Measurements from ENCODE around the gene SEC31B. TPM values are rescaled to one million over a fixed set of nuclear protein-coding genes. Genes with fewer than 3 reads are reported as not detected.

Gene SEC31B
- total RNA-seq, 2 experiments from 2014 or later, result 202 to 208 TPM

DNA sequence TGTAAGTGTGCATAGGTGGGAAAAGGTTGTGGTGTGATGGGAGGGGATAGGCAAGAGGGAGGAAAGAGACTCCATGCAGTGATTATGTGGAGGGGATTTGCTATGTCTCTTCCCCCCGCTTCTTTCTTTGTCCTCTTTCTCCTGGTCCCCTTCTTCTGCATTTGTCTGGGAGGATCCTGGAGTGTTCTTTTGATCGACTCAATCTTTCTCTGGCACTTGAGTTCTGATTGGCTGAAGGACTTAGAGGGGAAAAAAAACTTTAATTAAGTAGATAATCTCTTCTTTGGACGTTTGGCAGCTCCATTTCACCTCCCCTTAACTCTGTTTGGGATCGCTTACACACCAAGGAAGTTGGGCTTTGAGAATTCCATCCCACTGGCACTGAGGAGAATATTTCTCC, 57.0 kb downstream of the SEC31B start, which contains the start of gene WNT8B:
TSS of gene WNT8B (plus strand) at position 301 of the 400 bp plus-strand sequence. CDS start 160 bp downstream, outside the sequence.
- DNase-seq, result no peak
- Mint-ChIP-seq H3K27ac (no peak within 1 kb of the TSS), H3K4me3 (no peak within 1 kb of the TSS), H3K27me3 (peaks cover 10% of the 10 kb centered on the region), H3K9me3 (no peaks in the 10 kb centered on the region), H3K36me3 (ENCODE audit: low read depth) (peaks cover 7% of the 10 kb centered on the region), H3K4me1 (no peaks in the 10 kb centered on the region)
- CTCF ChIA-PET, result interaction anchor here (1.2 kb wide), 1 partner anchor 18 kb away, joined by 3 read pairs; no protein-coding TSS in a partner anchor
- POLR2A ChIA-PET, result no interaction called here

DNA sequence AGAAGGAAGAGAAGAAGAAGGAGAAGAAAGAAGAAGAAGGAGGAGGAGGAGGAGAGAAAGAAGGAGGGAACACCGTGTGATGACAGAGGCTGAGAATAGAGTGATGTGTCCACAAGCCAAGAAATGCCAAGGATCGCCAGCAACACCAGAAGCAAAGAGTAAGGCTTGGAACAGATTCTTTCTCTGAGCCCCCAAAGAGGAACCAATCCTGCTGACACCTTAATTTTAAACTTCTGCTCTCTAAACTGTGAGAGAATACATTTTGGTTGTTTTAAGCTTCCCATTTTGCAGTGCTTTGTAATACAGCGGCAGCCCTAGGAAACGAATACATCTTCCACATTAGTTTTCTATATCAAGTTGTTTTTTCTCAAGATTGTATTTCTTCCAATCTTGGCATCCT, 70.7 kb downstream of the SEC31B start:
- no peak overlapping the region for H3K27ac Mint-ChIP-seq
- no peaks in the 10 kb centered on the region for H3K9me3 Mint-ChIP-seq
- CTCF ChIA-PET, result no interaction called here
- no peaks in the 10 kb centered on the region for H3K4me1 Mint-ChIP-seq
- DNase-seq, result no peak
- POLR2A ChIA-PET, result interaction anchor here (0.5 kb wide), 1 partner anchor 56 kb away, joined by 4 read pairs; no protein-coding TSS in a partner anchor
- H3K27me3 Mint-ChIP-seq, result peaks cover 6% of the 10 kb centered on the region
- H3K36me3 Mint-ChIP-seq (ENCODE audit: low read depth), result no peaks in the 10 kb centered on the region
- no peak overlapping the region for H3K4me3 Mint-ChIP-seq

DNA sequence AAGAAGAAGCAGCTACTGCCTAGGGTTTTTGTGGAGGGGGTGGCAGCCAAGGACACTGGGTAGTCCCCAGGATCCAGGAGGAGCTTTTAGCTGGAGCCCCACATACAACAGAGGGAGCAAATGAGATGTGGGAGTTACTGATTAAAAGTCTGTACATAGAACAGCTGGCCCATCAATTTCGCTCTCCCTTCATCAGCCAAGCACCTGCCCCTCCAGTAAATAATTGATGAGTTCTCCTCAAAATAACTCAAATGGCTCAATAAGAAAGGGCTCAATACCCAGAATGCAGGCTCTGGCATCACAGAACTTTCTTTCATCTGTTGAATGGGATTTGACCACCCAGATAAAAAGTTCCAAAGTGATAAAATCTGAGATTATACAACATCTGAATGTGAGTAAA, 72.0 kb downstream of the SEC31B start:
- no peaks in the 10 kb centered on the region for H3K9me3 Mint-ChIP-seq
- POLR2A ChIA-PET, result no interaction called here
- no peak overlapping the region for H3K4me3 Mint-ChIP-seq
- H3K27ac Mint-ChIP-seq, result no peak overlapping the region
- CTCF ChIA-PET, result interaction anchor here (1.3 kb wide), 1 partner anchor 13 kb away, joined by 4 read pairs; no protein-coding TSS in a partner anchor
- no peak for DNase-seq
- H3K4me1 Mint-ChIP-seq, result no peaks in the 10 kb centered on the region
- peaks cover 6% of the 10 kb centered on the region for H3K27me3 Mint-ChIP-seq
- no peaks in the 10 kb centered on the region for H3K36me3 Mint-ChIP-seq (ENCODE audit: low read depth)

DNA sequence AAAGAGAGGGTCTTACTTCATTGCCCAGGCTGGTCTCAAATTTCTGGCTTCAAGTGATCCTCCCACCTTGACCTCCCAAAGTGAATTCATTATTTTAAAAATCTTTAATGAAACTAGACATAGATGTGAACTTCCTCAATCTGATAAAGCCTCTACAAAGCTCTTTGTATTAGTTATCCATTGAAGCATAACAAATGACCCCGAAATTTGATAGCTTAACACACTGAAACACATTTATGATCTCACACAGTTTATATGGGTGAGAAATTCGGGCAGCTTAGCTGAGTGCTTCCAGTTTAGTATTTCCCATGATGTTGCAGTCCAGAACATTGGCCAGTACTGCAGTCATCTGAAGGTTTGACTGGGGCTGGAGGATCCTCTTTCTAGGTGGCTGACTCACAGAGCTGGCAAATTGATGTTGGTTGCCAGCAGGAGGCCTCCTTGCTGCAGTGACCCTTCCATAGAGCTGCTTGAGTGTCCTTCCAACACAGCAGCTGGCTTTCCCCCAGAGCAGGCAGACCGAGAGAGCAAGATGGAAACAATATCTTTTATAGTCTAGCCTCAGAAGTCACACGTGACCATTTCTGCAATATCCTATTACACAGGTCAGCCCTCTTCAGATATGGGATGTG, 73.4 kb downstream of the SEC31B start:
- no peak overlapping the region for H3K27ac Mint-ChIP-seq
- DNase-seq, result no peak
- no peaks in the 10 kb centered on the region for H3K4me1 Mint-ChIP-seq
- H3K27me3 Mint-ChIP-seq, result peaks cover 2% of the 10 kb centered on the region
- H3K9me3 Mint-ChIP-seq, result no peaks in the 10 kb centered on the region
- H3K4me3 Mint-ChIP-seq, result no peak overlapping the region
- ChIA-PET POLR2A (interaction anchor here (0.6 kb wide), 1 partner anchor 102 kb away, joined by 3 read pairs; no protein-coding TSS in a partner anchor), CTCF (interaction anchor here (0.8 to 1.3 kb wide), 3 partner anchors 12 to 36 kb away, joined by 3 to 5 read pairs (median 5); no protein-coding TSS in a partner anchor)
- H3K36me3 Mint-ChIP-seq (ENCODE audit: low read depth), result no peaks in the 10 kb centered on the region

DNA sequence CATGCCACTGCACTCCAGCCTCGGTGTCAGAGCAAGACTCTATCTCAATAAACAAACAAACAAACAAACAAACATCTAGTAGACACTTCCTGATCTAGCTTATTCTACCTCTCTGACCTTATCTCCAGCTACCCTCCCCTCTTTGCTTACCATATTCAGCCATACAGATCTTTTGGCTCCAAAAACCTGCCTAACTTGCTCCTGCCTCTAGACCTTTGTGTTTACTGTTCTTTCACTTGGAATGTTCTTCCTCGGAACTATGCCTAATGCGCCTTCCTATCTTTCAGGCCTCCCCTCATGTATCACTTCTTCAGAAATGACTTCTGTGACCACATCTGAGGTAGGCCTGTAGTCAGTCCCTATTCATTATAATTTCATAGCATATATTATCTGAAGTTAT, 77.1 kb downstream of the SEC31B start:
- ChIA-PET POLR2A (no interaction called here), CTCF (interaction anchor here (1.0 to 1.3 kb wide), 2 partner anchors 40 to 71 kb away, joined by 3 read pairs; no protein-coding TSS in a partner anchor)
- Mint-ChIP-seq H3K36me3 (ENCODE audit: low read depth) (no peaks in the 10 kb centered on the region), H3K4me3 (no peak overlapping the region), H3K27me3 (no peaks in the 10 kb centered on the region), H3K27ac (no peak overlapping the region), H3K4me1 (no peaks in the 10 kb centered on the region), H3K9me3 (no peaks in the 10 kb centered on the region)
- no peak for DNase-seq

DNA sequence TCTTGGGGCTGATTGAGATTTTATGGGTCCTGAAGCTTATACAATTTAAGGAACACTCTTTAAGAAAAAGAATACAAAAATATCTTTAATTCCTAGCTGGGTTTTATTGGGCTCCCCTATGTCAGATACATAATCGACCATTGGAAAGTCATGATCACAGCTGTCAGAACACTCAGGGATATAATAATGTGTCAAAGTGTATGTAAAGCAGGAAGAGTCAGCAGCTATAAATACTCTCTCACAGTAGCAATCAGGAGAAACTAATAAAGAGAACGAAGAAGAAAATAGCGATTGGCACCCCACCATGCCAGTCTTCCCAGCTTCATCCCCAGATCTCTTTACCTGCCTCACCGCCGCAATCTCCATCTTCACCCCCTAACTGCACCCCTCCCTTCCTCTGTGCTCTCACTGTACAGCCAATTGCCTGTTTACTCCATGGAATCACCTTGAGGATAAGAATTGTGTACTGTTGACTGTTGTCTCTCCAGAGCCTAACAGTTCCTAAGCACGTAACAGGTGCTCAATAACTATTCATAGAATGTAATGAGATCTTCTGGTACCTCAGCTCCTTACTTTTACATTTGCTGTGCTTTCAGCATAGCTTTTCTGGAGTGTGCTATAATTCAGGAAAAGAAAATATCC, 80.9 kb downstream of the SEC31B start:
- CTCF ChIA-PET, result interaction anchor here (0.9 to 1.9 kb wide), 9 partner anchors 43 to 394 kb away, joined by 3 to 9 read pairs (median 4); partner anchors contain the start of gene PKD2L1
- POLR2A ChIA-PET, result no interaction called here

More for the DNA sequence above, 80.9 kb downstream of the SEC31B start:
- H3K4me1 Mint-ChIP-seq, result peaks cover 4% of the 10 kb centered on the region
- no peaks in the 10 kb centered on the region for H3K9me3 Mint-ChIP-seq
- DNase-seq, result no peak
- H3K36me3 Mint-ChIP-seq (ENCODE audit: low read depth), result no peaks in the 10 kb centered on the region
- H3K27me3 Mint-ChIP-seq, result no peaks in the 10 kb centered on the region
- no peak overlapping the region for H3K27ac Mint-ChIP-seq
- no peak overlapping the region for H3K4me3 Mint-ChIP-seq

Other genes starting within 250 kb of the SEC31B start
- gene BLOC1S2, start 233.2 kb downstream of the SEC31B start, total RNA-seq, result 10 to 100 TPM; 42.1 to 46.9 TPM
- not detected for gene PKD2L1, start 189.6 kb downstream of the SEC31B start, total RNA-seq
- 100 to 1,000 TPM; 117 to 129 TPM for gene SCD, start 172.6 kb downstream of the SEC31B start, total RNA-seq
- under 1 TPM; 0.10 to 0.40 TPM for gene WNT8B, start 56.9 kb downstream of the SEC31B start, total RNA-seq
- 100 to 1,000 TPM; 241 to 267 TPM for gene NDUFB8, start 10.0 kb upstream of the SEC31B start, total RNA-seq
- gene HIF1AN, start 16.1 kb upstream of the SEC31B start, total RNA-seq, result 10 to 100 TPM; 54.9 to 59.3 TPM
- not detected for gene PAX2, start 225.7 kb upstream of the SEC31B start, total RNA-seq

Data from activated CD4-positive, alpha-beta T cell treated with anti-CD3 and anti-CD28 coated beads, Interleukin-2, amount 10 ng/mL, durations not matched to agents 7 days and 5 days (primary cell).